Measurements from ENCODE around the gene TRAPPC3. TPM values are rescaled to one million over a fixed set of nuclear protein-coding genes. Genes with fewer than 3 reads are reported as not detected.

The TRAPPC3 gene
- total RNA-seq, 1 donor from 2014 or later, result 54.6 TPM

GRCh38 chr1:36151134-36151844, 2.0 kb upstream of the TRAPPC3 start:
- Histone ChIP-seq H3K9me3 (replicated peaks) (no peaks in the 10 kb centered on the region), H3K27ac (replicated peaks) (peak overlapping the region; percentile 100), H3K36me3 (no peaks in the 10 kb centered on the region), H3K4me1 (peaks cover 80% of the 10 kb centered on the region), H3K27me3 (ENCODE audit: low read depth) (no peaks in the 10 kb centered on the region), H3K4me3 (peak overlapping the region; percentile 43)
- intact Hi-C loops (cut with micrococcal nuclease), result no loop called here
- TF ChIP-seq, protein P1, sequence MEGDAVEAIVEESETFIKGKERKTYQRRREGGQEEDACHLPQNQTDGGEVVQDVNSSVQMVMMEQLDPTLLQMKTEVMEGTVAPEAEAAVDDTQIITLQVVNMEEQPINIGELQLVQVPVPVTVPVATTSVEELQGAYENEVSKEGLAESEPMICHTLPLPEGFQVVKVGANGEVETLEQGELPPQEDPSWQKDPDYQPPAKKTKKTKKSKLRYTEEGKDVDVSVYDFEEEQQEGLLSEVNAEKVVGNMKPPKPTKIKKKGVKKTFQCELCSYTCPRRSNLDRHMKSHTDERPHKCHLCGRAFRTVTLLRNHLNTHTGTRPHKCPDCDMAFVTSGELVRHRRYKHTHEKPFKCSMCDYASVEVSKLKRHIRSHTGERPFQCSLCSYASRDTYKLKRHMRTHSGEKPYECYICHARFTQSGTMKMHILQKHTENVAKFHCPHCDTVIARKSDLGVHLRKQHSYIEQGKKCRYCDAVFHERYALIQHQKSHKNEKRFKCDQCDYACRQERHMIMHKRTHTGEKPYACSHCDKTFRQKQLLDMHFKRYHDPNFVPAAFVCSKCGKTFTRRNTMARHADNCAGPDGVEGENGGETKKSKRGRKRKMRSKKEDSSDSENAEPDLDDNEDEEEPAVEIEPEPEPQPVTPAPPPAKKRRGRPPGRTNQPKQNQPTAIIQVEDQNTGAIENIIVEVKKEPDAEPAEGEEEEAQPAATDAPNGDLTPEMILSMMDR (IDR thresholded peaks at IDR 0.05; ENCODE audit: borderline replicate concordance), result no peak
- no peak for DNase-seq

DNA sequence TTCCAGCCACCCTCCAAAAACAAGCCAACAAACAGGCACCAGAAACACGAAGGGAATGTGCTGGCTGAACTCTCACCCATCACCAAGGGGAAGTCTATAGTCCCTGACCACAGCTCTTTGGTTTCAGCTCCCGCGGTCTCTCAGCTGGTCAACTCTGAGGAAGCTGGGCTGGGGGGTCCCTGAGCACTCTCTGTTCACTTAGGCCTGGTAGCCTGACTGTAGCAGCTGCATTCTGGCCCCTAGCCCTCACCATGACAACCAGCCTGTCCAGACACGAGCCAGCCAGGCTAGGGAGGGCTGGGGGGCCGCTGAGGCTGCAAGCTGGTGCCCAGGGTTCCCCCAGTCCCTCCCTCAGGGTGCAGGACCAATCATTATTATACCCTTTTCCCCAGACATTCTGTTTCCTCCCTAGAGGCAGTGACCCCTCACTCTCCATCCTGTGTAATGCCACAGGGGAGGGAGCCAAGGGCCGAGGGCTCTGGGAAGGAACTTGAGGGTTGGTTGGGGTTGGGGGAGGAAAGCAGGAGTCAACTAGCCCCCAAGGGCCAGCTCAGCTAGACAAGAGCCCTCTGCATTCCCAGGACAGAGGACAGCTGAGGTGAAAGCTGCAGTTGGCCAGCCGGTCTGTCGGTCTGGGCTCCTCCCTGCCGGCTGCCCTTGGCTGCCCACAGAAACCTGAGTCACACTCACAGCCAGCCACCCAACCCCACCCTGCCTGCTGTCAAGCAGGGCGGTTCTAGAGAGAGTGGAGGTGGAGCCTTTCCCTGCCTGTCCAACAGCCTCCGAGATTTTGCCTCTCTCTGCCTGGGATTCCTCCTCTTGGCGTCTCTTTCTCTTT, 1.2 kb upstream of the TRAPPC3 start:
- Histone ChIP-seq H3K27ac (replicated peaks) (peak overlapping the region; percentile 100), H3K27me3 (ENCODE audit: low read depth) (no peaks in the 10 kb centered on the region), H3K4me3 (peak overlapping the region; percentile 43), H3K9me3 (replicated peaks) (no peaks in the 10 kb centered on the region), H3K4me1 (peaks cover 76% of the 10 kb centered on the region), H3K36me3 (no peaks in the 10 kb centered on the region)
- intact Hi-C loops (cut with micrococcal nuclease), result no loop called here
- DNase-seq, result peak; percentile 92
- TF ChIP-seq, protein P1 (IDR thresholded peaks at IDR 0.05; ENCODE audit: borderline replicate concordance), result no peak

DNA sequence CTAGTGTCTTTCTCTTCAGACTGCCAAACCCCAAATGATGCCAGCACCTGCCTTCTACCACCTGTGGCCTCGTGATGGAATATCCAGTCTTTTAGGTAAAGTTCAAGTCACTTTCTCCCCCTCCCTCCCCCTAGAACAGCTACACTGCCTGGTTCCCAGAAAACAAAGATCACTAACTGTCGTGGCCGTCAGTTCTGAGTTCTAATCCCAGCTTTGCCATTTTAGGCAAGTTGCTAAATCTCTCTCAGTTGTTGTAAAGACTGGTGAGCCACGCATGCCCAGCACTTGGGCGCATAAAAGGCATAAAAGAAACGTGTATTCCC, 648 bp upstream of the TRAPPC3 start:
- TF ChIP-seq, protein P1 (IDR thresholded peaks at IDR 0.05; ENCODE audit: borderline replicate concordance), result no peak
- intact Hi-C loops (cut with micrococcal nuclease), result loop anchor here (10.0 kb wide), 1 partner anchor 135 kb away; no protein-coding TSS in a partner anchor
- Histone ChIP-seq H3K27me3 (ENCODE audit: low read depth) (no peaks in the 10 kb centered on the region), H3K4me1 (peaks cover 70% of the 10 kb centered on the region), H3K36me3 (no peaks in the 10 kb centered on the region), H3K27ac (replicated peaks) (peak overlapping the region; percentile 100), H3K9me3 (replicated peaks) (no peaks in the 10 kb centered on the region), H3K4me3 (peak overlapping the region; percentile 97)
- no peak for DNase-seq

- Histone ChIP-seq H3K27ac (replicated peaks) (peak overlapping the region; percentile 100), H3K4me3 (peak overlapping the region; percentile 97), H3K36me3 (no peaks in the 10 kb centered on the region), H3K27me3 (ENCODE audit: low read depth) (no peaks in the 10 kb centered on the region), H3K9me3 (replicated peaks) (no peaks in the 10 kb centered on the region), H3K4me1 (peaks cover 63% of the 10 kb centered on the region)
- intact Hi-C loops (cut with micrococcal nuclease), result loop anchor here (10.0 kb wide), 1 partner anchor 136 kb away; no protein-coding TSS in a partner anchor
- DNase-seq, result no peak
- TF ChIP-seq, protein P1 (IDR thresholded peaks at IDR 0.05; ENCODE audit: borderline replicate concordance), result no peak
Measured at GRCh38 chr1:36148821-36149236, 457 bp downstream of the TRAPPC3 start.

GRCh38 chr1:36144413-36144812, 4.9 kb downstream of the TRAPPC3 start:
- no peak for DNase-seq
- no peaks in the 10 kb centered on the region for H3K27me3 ChIP-seq (ENCODE audit: low read depth)
- H3K9me3 ChIP-seq (replicated peaks), result no peaks in the 10 kb centered on the region
- TF ChIP-seq, protein P1 (IDR thresholded peaks at IDR 0.05; ENCODE audit: borderline replicate concordance), result no peak
- H3K4me3 ChIP-seq, result no peak overlapping the region
- H3K27ac ChIP-seq (replicated peaks), result no peak overlapping the region
- peaks cover 62% of the 10 kb centered on the region for H3K4me1 ChIP-seq
- peaks cover 5% of the 10 kb centered on the region for H3K36me3 ChIP-seq
- intact Hi-C loops (cut with micrococcal nuclease), result loop anchor here (10.0 kb wide), 1 partner anchor 140 kb away; no protein-coding TSS in a partner anchor

All from left ventricle myocardium inferior (tissue), 1 donor.